ENCODE results near the gene JOSD1.

The JOSD1 gene

DNA sequence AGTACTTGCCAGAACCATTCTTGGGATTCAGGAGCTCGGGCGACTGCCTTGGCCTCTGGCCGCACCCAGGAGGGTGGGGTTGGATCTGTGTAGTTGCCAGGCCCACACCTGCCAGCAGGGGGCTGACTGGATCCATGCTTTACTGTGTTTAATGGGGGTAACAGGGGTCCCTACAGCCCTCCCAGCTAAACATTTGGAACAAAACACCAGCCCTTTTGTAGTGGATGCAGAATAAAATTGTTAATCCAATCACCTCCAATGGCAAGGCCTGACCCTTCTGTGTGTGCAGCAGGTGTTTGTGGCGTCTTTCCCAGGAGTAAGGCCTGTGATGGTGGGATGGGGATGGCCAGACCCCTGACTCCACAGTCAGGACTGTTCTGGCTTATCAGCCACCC is 32.6 kb upstream of the JOSD1 start:
- DNase-seq (ENCODE audit: low read depth), result no peak

DNA sequence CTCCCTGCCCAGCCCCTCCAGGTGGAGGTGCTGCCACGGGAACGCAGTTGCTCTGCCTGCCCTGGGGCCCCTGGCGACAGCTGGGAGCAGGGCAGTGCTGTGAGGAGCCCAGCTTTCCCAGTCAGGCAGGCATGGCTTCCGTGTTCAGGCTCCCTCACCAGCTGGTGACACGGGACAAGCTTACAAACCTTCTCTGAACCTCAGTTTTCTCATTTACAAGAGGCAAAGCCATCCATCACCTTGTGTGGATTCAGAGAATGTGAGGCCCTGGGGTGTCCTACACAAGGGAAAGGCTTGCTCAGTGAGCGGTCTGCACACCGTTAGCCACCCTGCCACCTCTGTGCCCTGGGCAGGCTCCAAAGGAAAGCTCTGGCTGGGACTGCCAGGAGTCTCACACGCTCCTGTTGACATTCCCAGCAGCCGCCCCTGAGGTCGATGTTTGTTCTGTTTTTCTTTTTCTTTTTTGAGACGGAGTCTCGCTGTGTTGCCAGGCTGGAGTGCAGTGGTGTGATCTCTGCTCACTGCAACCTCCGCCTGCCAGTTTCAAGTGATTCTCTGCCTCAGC is 31.6 kb upstream of the JOSD1 start:
- no peak for DNase-seq (ENCODE audit: low read depth)

DNA sequence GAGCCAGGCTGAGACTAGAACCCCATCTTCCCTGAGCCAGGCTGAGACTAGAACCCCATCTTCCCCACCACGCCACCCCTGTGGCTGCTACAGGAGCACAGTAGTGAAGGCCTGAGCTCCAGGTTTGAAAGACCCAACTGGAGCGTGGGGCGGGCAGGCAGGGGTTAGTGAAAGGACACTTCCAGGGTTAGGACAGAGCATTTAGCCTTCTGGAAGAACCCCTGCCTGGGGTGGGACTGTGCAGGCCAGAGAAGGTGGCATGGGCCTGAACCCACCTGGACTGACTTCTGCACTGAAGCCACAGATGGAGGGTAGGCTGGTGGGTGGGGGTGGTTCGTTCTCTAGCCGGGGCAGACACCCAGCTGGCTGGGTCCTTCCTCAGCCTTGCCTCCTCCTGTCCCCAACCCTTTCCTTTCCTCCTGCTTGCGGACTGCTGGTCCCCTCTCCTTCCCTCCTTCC is 31.0 kb upstream of the JOSD1 start:
- no peak for DNase-seq (ENCODE audit: low read depth)

DNA sequence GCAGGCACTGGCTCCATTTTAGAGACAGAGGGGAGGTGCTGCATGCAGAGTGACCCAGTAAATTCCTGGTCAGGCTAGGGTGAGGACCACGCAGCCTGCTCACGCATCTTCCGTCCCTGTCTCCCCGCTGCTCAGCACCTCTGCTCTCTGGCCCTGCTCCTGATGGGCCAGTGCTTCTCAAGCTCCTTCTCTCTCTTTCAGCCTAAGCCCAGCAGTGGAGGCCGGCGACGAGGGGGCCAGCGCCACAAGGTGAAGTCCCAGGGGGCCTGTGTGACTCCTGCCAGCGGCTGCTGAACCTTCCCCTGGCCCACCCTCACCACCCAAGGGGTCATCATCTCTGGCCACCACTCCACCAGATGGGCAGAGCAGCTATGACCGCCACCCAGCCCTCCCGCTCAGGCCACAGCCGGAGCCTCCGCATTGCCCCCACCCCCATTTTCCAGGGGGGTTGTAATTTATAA is 29.7 kb upstream of the JOSD1 start:
- DNase-seq (ENCODE audit: low read depth), result no peak

DNA sequence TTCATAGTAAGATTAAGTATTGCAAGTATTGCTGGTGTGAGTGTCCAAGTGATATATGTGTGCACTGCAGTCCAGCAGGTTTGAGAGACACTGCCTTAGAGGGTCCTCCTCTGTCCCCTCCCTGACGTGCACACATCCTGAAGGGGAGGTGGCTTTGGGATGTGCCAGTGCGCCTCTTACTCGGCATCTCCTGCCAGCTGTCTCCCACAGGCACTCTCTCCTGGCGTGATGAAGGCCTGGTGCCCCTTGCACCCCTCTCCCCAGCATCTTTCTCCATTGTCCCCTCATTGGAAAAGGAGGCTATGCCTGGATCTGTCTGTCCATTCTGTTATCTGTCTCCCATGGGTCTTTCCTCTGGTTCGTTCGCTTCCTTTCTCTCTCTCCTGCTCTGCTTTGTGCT is 29.2 kb upstream of the JOSD1 start:
- no peak for DNase-seq (ENCODE audit: low read depth)

DNA sequence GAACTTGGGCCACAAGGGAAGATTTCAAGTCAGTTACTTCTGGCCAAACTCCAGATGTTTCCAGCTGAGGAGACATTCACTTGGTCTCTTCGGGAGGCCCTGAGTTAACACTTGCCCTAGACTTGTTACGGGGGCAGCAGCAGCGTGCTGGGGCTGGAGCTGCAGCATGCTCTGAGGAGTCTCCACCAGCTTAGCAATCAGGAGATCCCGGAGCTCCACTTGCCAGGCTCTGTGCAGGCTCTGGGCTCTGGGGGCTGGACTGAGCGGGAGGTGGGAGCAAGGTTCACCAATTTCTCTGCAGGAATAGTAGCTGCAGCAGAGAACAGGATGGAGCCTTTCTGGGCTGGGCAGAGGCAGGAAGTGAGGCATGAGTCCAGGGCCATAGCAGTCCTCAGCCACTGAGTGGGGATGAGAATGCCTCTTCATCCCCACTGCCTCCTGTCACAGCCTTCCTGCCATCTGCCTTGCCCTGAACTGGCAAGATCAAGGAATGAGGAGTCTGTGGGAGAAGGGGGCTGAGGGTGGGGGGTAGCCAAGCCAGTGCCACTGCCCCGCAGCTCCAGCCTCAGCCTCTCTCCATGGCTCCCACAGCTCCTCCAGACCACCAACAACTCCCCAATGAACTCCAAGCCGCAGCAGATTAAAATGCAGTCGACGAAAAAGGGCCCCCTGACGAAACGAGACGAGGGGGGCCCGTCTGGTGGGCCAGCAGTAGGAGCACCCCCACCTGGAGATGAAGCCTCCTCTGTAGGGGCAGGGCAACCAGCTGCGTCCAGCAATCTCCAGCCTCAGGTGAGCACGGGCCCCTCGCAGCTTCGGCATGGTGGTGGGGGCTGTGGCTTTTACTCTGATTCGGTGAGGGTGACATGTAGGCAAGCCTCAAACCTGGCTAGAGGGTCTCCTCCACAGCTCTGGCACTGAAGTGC is 28.4 kb upstream of the JOSD1 start:
- no peak for DNase-seq (ENCODE audit: low read depth)

DNA sequence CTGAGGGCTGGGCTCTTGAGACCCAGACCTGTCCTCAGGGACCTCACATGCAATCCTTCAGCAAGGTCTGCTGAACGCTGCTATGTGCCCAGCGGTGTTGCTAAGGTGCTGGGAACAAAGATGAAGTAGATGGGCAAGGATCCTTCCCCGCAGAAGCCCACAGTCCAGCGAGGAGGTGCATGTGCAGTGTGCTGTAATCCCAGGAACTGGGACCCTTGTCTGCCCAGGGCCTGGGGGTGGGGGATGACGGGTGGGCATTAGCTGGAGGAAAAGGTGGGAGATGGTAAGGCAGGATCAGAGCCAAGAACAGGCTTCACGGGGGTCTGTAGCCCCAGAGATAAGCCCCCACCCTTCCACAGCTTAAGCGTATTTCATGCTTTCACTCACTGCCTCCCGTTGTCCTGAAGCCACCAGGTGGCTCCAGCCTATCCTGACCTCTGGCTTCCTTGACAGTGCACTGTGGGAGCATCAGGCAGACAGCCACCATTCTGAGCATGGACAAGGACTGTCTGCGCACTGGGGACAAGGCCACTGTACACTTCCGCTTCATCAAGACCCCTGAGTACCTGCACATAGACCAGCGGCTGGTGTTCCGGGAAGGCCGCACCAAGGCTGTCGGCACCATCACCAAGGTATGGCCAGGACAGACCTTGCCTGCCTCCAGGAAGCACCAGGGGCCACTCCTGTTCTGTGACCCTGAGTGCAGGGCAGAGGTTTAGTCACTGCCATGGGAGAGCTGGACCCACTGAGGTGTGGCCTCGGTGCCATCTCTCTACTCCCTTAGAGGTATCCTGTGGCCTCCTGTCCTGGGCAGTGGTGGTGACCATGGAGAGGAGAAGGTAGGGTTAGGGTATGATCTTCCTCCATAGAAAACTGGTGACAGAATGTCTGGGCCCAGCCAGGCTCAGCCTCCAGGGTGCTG is 27.0 kb upstream of the JOSD1 start:
- no peak for DNase-seq (ENCODE audit: low read depth)

DNA sequence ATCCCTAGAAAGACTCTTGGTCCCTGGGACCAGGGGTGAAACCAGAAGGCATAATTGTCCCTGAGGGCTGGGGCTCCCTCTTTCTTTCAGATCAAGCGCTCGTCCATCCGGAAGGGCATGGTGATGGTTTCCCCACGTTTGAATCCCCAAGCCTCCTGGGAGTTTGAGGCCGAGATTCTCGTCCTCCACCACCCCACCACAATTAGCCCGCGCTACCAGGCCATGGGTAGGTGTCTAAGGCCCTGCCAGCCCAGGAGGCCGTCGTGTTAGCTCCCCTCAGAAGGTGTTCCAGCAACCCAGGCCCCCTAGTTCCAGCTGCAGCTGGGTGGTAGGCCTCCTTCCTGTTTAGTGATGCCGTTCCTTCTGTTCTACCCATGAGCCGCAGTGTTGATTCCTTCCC is 26.4 kb upstream of the JOSD1 start:
- DNase-seq (ENCODE audit: low read depth), result no peak

DNA sequence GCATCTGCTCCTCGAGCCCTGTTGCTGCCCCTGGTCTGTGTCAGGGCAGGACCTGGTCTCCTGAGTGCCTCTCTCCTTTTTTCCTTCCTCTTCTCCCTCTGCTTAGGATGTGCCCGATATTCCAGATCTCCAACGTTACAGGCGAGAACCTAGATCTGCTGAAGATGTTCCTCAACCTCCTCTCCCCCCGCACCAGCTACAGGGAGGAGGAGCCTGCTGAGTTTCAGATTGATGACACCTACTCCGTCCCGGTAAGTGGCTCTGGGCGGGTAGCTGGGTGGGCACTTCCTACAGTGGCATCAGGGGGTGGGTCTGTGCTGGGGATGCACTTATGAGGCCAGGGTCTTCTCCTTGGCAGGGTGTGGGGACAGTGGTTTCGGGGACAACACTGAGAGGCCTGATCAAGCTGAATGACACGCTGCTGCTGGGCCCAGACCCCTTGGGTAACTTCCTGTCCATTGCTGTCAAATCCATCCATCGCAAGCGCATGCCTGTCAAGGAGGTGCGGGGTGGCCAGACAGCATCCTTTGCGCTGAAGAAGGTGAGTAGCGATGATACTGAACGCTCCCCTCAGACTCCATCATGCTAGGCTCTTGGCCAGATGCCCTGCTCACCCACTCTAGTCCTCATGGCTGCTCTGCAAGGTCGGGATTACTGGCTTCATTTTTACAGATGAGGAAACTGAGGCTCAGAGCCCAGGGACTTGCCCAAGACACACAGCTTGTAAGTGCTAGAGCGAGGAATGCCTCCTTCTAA is 25.3 kb upstream of the JOSD1 start:
- DNase-seq (ENCODE audit: low read depth), result no peak

DNA sequence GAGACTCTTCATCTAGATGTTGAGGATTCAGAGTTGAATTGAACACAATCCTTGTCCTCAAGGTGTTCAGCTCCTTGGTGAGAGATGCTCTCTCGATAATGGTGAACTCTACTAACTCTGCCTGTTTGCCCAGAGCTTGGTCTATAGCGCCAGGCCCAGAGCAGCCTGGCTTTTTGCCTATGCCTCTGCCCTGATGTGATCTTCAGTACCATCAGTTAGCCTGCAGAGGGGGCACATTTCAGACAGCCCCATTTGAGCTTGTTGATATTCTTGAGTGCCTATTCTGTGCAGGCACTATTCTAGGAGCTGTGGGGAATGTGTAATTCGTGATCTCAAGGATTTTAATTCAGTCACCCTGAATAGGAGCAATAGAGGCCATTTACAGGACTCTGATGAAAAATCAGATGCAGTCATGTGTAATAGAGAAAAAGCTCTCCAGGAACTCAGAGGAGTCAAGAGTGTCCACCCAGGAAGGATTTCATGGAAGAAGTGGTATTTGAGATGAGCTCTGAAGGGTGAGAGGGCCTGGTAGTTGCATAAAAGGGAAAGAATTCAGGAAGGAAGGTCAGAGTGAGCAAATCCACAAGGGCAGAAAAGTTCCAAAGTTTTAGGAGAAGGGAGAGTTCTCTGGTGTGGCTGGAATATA is 24.3 kb upstream of the JOSD1 start:
- no peak for DNase-seq (ENCODE audit: low read depth)

DNA sequence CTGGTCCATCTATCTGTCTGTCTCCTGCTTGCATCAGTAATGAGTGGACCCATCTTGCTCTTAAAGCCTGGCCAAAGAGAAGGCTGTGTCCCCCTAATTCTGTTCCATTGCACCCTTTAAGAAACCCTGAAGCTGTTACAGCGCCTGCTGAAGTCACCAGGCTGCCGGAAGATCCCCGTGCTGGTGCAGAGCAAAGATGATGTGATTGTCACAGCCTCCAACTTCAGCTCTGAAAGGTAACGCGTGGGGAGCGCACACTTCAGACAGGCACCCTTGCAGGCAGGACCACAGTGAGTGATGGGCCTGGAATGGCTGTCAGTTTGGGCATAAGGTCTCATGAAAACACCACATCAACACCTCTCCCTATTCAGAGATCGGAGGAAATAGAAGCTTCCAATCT is 23.4 kb upstream of the JOSD1 start:
- no peak for DNase-seq (ENCODE audit: low read depth)

DNA sequence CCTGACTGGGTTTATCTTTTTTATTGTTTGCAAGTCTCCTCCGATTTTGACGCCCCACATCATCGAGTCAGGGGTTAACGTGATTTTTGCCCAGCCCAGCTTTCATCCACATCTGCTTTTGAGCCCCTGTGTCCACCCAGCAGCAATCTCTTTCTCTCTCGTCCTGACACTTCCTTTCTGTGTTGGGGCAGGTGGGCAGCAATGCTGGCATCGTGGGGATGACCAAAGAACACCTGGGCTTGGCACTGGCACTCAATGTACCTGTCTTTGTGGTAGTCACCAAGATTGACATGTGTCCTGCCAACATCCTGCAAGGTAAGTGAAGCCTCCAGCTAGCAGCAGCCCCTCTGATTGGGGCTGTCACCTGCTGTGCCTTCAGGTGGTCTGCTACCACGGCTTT is 20.8 kb upstream of the JOSD1 start:
- DNase-seq (ENCODE audit: low read depth), result no peak

DNA sequence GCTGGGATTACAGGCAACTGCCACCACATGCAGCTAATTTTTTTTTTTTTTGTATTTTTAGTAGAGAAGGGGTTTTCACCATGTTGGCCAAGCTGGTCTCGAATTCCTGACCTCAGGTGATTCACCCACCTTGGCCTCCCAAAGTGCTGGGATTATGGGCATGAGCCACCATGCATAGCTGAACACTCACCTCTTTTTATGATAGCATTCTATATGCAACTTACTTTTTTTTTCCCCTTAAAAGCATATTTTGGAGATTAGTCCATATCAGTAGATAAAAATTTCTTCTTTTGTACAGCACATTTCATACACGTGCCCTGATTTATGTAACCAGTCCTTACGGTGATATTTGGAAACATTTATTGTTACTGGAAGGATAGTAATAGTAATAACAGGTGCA is 19.6 kb upstream of the JOSD1 start:
- DNase-seq (ENCODE audit: low read depth), result no peak

DNA sequence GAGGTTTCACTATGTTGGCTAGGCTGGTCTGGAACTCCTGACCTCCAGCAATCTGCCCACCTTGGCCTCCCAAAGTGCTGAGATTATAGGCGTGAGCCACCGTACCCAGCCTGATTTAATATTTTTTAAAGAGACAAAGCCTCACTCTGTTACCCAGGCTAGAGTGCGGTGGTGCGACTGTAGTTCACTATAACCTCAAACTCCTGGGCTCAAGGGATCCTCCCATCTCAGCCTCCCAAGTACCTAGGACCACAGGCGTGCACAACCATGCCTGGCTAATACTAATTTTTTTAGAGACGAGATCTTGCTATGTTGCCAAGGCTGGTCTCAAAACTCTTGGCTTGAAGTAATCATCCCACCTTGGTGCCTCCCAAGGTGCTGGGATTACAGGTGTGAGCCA is 18.5 kb upstream of the JOSD1 start:
- DNase-seq (ENCODE audit: low read depth), result no peak

DNA sequence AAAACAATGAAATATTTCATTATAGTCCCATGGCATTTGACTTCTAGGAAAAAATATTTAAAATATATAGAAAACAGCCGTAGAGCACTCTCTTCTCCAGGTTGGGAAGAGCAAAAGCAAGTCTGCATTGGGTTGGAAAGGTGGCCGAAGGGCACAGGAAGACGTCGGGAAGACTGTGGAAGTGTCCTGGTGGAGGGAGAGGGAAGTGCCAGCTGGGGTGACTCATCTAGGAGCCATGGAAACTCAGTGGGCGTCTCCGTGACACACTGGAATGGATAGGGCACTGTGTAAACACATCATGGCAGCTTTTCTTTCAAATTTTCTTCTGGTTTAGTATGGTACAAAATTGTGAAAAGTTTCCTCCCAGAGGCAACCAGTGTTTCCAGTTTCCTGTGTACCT is 17.7 kb upstream of the JOSD1 start:
- DNase-seq (ENCODE audit: low read depth), result no peak

DNA sequence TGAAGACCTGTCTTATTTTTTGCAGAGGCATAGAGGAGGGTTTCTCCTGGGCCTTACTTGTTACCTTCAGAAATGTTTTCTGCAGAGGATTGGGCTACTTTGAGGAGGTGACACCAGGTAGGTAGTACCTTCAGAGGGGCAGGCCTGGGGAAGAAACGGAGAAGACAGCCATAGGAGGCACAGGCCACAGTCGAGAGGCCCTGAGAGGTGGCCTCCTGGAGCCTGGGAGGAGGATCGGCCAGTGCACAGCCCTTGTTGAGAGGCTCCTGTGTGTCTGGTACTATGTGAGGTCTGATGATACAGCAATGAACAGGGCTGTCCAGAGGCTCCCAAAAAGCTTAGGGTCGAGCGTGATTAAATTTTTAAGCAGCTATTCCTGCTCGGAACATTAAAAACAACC is 16.5 kb upstream of the JOSD1 start:
- no peak for DNase-seq (ENCODE audit: low read depth)

DNA sequence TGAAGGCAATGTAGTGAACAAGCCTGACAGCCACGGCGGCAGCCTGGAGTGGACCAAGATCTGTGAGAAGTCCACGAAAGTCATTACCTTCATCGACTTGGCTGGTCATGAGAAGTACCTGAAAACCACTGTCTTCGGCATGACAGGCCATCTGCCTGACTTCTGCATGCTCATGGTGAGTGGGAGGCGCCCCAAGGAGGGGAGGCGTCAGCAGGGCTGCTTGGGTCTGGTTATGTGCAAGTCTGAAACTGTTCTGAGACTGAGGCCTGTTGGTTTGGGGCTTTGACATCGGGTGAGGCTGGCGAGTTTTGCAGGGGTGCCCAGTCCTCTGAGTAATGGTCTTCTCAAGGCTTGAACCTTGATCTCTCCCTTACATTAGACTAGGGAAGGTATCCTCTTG is 16.1 kb upstream of the JOSD1 start:
- no peak for DNase-seq (ENCODE audit: low read depth)

DNA sequence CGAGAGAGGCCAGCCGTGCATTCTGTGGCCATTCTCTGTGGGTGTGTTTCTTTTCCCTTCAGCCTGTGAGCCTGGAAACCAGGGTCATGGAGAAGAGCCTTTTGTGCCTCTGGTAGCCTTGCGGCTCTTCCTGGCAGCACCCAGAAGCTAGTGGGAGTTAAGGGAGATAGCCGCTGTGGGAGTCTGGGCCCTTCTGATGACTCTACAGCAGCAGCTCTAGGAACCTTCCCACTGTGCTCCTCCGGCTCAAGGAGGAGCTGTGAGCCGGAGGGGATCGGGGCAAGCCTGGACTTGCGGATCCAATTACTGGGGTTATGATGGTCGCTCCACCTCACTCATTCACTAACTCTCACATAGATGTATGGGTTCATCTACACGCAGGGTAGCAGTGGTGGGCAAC is 15.5 kb upstream of the JOSD1 start:
- DNase-seq (ENCODE audit: low read depth), result no peak

DNA sequence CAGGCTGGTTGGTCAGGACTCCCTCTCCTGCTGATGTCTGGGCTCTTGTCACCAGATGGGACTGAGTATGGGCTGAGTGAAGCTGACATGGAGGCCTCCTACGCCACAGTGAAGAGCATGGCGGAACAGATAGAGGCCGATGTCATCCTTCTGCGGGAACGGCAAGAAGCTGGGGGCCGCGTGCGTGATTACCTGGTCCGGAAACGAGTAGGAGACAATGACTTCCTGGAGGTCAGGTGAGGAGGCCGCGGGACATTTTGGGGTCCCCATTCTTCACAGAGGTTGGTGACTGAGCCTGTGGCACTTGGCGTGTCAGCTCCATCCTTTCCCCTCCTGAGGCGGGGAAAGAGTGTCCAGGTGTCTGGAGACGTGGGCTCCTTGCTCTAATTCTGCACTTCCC is 15.1 kb upstream of the JOSD1 start:
- no peak for DNase-seq (ENCODE audit: low read depth)

DNA sequence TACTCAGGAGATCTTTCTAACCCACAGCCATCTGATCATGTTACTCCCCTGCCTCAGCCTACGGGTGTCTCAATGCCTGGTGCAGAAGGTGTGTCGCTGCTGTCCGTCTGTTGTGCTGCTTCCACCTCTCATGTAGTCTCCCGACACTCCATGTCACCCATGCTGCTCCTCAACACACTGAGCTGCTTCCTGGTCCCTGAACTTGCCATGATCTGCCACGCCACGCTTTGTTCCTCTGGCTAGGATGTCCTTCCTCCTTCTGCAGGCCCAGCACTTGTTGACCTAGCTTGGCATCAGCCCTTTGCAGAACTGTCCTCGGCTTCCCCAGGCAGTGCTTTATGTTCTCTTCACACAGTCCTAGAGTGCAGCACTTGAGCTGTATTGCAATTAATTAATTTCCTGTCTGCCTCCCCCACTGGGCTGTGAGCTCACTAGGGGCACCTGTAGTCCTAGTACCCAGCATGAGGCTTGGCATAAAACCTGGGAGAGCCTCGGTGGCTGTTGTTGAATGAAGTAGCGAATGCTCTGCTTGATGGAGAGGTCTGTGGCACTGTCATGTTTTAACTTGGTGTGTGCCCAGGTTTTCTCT is 14.5 kb upstream of the JOSD1 start:
- DNase-seq (ENCODE audit: low read depth), result no peak

DNA sequence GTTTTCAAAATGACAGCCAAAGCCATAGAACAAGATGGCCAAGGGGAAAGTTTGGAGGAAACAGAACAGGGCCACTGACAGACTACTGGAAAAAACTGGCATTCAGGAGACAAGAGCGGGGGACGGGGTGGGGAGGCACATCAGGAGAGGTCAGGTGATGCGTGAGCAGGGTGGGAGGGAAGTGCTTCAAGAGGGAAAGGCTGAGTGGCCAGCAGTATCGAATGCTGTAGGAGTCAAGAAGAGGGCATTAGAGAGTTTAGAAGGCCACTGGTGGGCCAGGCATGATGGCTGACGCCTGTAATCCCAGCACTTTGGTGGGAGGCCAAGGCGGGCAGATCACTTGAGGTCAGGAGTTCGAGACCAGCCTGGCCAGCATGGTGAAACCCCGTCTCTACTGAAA is 13.2 kb upstream of the JOSD1 start:
- no peak for DNase-seq (ENCODE audit: low read depth)

All from activated gamma-delta T cell treated with anti-CD3 and anti-CD28 coated beads, Interleukin-2, amount 50 U/mL, for 16 hours (primary cell).